Inferior parietal cortex (tissue), 1 donor: ENCODE results near the gene CCL20.

ENCODE experiments used
- DNase-seq: peaks from one replicate; pipeline ENCODE4 v3.0.0-alpha.2; 2016; ENCODE audit errors: extremely low spot score

The CCL20 gene

DNA sequence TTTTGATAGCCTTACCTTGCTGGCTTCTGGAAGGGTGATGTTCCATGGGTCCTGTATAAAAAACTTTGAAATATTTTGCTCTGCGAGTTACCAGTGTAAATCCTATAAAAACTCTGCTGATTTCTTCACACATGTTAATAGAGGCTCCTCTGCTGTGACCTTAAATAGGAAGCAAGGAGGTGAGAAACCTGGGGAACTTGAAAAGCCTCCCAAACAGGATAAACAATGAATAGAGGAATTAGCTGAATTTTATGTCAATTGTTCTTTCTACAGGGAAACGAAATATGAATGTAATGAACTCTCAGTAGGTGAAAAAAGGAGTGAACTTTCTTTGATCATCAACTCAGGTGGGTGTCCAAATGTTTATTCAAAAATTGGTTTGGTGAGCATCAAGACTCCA lies 10.8 kb upstream of the CCL20 start:
- no peak for DNase-seq

DNA sequence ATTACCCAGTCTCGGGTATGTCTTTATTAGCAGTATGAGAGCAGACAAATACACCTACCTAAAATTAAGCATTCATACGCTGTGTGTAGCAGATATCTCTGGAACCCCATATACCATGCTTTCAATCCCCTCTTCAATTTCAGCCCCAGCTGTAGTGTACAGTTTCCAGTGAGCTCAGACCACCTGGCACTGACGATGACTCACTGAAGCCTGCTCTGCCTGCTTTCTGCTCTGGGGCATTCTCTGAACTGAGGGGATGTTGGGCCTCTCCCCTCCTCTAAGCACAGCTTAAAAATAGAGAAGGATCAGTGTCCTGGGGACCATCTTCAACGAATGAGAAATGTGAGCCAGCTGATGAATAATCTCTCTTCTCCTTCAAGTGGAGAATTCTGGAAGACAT lies 8.7 kb upstream of the CCL20 start:
- DNase-seq: no peak

DNA sequence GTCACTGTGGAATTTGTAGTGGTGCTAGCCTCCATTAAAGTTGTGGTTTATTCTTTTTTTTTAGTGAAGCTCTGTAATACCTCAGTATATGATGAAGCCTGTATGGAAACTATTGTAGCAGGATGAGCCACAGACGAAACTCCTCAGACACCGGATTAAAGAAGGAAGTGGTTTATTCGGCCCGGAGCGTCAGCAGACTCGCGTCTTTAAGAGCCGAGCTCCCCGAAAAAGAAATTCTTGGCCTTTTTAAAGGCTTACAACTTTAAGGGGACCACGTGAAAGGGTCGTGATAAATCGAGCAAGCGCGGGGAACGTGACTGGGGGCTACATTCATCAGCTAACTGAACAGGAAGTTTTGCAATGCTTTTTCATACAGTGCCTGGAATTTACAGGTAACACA lies 8.1 kb upstream of the CCL20 start:
- no peak for DNase-seq

DNA sequence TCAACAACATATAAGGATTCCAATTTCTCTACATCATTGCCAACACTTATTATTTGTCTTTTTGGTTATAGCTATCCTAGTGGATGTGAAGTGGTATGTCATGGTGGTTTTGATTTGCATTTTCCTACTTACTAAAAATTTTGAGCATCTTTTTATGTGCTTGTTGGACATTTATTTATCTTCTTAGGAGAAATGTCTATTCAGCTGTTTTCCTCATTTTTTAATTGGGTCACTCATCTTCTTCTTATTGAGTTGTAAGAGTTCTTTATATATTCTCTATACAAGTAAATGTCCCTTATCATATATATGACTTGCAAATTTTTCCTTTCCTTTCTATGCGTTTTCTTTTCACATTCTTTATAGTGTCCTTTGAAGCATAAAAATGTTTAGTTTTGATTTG lies 4.7 kb upstream of the CCL20 start:
- no peak for DNase-seq

DNA sequence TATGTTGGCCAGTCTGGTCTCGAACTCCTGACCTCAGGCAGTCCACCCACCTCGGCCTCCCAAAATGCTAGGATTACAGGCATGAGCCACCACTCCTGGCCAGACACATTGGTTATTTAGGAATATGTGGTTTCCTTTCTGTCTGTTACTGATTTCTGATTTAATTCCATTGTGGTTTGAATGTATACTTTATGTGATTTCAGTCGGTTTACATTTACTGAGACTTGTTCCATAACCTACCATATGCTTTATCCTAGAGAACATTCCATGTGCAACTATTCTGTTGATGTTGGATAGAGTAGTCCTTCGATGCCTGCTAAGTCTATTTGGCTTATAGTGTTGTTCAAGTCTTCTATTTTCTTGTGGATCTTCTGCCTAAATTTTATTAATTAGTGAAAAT lies 1.6 kb upstream of the CCL20 start:
- DNase-seq: no peak

DNA sequence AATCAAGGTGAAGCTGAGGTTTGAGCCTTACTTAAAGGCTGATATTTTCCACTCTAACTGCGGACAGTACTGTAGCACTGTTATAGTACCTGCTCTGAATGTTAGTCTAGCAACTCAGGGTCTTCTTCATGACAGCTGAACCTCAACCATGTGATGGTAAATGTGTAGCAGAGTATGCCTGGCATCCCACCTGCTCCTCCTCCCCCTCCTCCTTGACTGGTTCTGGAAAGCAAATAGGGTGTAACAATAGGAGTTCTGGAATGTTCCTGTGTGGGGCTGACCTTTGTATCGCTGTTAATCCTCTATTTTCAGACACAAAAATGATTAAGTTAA lies 447 bp upstream of the CCL20 start:
- no peak for DNase-seq

DNA sequence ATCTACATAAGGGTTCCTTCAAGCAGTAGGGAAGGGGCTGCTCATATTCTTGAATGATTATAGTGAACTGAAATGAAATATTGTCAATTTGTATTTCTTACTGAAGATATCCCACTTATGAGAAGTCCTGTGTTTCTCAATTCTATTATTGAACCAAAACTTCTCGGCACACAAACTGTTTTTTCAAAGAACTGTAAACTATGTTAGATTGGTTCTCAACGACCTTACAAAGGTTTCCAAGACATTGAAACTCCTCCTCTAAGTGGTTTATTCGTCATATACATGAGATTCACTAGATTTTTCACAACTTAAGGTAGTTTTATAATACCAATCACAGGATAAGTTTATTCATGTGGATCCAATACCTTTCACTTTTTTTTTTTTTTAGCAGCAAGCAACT lies 1.4 kb downstream of the CCL20 start:
- no peak for DNase-seq

DNA sequence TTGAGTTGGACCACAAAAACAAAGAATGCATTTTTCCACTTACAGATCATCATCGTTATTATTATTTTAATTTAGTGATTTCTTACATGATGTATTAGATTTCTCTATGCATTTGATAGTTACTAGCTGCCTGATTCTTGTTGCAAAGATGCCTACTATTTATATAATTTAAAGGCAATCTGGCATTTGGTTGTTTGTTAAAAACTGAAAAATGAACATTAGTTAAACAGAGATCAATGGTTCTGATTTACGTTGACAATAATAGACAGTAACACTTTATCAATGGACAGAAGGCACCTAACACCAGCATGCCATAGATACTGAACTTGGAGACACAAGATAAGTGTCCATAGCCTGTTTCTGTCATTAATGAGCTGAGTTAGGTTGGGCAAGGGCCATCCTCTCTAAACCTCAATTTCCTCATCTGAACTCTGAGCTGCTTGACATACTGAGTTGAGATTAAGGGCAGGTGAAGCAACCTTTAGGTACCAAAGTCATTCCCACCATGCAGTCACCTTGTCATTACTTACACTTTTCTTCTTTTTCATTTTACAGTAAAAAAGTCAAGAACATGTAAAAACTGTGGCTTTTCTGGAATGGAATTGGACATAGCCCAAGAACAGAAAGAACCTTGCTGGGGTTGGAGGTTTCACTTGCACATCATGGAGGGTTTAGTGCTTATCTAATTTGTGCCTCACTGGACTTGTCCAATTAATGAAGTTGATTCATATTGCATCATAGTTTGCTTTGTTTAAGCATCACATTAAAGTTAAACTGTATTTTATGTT lies 3.1 kb downstream of the CCL20 start:
- DNase-seq: no peak

DNA sequence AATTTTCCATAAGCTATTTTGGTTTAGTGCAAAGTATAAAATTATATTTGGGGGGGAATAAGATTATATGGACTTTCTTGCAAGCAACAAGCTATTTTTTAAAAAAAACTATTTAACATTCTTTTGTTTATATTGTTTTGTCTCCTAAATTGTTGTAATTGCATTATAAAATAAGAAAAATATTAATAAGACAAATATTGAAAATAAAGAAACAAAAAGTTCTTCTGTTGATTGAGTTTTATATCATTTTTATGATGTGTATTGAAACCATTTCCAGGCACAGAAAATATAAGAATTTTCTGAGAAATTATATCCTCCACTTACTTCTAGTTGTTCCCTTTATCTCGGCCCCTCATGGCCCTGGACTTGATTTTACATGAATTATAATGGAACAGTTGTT lies 3.7 kb downstream of the CCL20 start:
- DNase-seq: no peak

DNA sequence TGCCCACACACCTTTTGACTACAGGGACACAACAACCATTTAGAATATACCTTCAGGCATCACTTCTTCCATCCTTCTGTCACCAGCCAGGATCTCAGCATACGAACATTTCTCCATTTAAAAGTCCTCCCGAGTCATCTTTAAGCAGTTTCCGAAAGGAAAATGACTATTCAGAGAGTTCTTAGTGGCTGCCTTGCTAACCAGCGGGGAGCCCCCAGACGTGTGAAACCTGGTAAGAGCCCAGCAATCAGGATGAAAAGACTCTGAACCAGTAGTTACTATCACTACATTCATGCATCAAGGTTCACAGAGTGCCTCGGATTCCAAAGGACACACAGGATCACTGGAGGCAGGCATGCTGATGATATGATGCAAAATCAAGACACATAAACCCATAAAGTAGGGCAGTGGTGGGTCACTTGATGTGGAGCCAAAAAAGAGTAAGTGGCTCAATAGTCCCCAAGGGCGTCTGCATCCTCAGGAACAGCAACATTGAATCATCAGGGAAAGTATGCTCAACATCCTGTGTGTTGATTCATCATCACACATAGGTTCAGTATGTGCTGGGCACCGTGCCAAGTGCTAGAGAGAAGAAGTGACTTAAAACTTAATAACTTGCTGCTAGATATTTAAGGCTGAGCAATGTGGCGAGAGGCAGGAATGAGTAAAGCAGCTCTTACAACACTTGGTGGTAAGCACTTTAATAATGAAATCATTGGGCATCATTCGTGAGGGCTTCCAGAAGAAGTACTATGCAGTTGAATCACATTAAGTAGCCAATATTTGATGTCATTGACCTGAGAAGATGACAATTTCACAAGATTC lies 4.4 kb downstream of the CCL20 start:
- DNase-seq: peak; percentile 53

DNA sequence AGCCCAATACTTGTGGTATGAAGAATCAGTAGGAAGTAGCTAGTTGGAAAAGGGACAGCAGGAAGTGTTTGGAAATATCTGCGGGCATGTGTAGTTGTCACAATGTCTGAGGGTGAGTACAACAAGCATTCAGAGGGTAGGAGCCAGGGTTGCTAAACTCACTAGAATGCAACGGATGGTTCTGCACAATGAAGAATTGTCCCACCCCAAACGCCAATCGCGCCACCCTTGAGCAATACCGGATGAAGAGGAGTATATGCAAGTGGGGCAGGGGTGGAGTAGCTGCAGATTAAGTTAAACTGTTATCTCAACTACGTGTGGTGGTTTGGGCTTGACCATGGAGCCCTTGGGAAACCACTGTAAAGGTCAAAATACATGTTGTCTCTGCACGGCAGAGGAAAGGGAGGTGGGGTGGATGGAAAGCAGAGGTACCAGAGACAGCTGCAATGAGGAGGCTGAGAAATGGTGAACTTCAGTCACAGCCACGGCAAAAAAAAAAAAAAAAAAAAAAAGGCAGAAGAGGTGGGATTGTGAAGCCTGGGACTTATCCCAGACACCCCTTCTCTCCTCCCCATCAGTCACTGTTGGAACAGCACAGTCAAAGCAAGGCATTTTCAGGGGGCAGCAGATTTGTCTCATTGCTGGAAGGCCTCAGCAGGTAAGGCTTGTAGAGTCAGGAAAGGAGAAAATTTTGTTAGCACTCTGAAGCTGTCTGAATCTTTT lies 5.2 kb downstream of the CCL20 start:
- no peak for DNase-seq

DNA sequence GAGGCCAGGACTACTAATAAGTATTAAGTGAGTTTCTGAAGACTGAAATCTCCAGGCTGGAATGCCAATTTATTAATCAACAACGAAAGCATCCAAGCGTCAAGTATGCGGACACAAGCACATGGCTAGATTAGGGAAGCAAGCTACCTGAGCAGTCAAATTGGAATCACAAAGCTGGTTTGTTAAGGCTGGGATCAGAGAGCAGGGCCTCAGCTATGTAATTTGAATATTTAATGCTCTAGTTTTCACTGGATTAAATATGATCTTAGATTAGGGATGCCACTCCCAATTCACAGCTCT lies 5.7 kb downstream of the CCL20 start:
- DNase-seq: no peak

DNA sequence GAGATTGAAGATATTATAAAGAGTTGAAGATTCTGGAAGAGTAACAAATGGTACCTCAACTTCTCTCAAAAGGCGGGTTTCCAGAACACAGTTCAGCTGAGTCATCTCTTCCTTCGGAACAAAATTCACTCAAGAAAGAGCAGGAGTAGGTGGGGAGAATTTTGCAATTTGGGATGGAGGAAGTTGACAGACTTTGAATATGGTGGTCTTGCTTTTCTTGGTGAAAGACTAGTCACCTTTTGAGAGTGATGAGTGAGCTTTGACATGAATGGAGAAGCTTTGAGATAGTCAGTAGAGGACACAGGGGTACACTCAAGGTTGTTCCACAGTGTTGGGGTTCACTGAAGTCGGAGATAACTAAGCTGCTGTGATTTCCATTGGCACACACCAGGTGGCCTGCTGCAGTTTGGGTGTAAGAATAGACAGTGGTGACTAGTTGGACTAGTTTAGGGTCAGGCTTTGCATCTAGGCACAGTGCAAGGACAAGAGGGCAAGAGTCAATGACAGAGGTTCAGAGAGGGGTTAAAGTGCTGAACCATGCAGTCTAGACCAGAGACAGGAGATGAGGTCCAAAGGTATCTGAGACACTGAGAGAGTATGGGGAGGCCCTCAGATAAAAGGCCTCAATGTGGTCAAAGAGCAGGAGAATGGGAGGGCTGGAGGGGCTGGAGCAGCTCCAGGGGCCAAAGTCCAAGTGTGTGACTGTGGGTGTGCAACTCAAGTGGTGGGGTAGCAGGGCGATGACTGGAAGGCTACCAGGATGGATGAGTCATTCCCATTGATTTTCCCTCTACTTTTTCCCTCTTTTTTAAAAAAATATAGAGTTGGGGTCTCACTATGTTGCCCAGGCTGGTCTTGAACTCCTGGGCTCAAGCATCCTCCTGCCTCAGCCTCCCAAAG lies 7.7 kb downstream of the CCL20 start:
- DNase-seq: no peak

DNA sequence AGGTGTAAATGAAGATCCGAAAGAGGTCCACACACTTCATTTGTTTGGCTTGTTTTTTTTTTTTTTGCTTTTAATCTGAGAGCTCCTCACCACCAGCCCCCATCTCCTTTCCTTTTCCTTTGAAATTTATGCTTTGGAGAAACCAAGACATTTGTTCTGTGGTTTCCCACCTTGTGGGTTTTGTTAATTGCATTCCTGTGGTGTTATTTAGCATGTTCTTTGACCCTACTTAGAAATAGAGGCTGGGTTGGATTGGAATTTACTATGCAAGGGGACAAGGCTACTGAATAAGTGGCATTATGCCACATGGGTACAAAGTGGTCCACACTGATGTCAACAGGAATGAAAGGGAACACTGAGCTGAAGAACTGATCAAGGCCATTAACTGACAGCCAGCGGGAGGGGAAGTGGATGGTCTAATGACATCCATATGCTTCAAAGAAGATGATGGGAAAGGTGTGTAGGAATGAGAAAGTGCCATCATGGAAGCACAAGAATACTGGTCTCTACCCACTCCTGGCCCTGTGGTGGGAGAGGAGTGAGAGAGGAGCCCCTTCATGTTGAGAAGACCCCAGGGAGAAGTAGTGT lies 8.9 kb downstream of the CCL20 start:
- DNase-seq: no peak

DNA sequence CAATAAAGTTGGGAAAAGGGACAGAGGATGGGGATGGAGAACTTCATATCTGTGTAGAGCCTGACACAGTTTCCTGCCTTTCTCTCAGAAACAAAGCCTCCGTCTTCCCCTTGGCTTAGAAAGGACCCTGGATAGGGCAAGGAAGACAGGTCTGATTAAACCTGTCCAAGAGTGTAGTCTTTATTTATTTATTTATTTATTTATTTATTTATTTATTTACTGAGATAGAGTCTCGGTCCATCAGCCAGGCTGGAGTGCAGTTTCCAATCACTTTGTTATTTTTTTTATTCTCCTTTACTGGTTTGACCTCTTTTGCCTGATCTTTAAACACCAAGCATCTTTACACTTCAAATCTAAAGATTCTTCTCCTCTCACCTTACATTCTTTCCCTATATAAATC lies 10.3 kb downstream of the CCL20 start:
- DNase-seq: no peak

DNA sequence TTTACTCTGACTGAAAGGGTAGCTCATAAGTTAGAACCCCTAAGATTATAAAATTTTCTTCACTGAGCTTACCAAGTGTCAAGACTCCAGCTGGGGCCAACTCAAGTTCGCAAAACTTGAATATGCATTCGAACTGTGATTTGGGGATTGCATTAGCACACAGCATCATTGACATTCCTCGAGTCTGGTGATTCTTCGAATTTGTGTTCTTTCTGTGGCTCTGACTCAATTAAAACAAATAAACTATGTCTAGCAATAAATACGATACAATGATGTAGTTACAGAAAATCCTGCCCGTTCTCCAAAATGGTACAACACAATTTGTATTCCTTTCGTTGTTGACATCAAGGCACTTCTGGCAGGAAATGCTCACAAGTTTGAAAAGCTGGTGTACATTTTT lies 11.1 kb downstream of the CCL20 start:
- no peak for DNase-seq

DNA sequence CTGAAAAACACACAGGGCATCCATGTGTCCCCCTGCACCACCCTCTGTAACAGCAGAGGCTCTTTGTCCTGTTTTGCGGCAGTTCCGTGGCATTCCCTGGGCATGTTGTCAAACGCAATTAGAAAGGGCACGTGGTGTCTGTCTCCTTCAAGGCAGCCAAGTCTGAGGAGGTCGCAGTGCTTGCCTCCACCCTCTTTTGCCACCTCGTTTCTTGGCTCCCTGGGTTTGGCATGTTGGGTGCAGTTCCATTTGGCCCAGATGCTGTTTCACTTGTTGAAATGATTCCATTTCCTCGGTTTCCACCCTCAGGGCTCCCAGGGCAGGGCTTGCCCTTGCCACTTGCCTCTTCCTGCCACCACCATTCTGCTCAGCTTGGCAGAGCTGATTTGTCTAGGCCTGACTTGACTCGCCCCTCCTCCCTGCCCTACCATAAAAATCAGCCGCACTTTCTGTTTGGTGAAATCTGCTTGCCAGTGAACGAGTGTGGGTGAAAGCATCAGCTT lies 12.4 kb downstream of the CCL20 start:
- peak; percentile 11 for DNase-seq

DNA sequence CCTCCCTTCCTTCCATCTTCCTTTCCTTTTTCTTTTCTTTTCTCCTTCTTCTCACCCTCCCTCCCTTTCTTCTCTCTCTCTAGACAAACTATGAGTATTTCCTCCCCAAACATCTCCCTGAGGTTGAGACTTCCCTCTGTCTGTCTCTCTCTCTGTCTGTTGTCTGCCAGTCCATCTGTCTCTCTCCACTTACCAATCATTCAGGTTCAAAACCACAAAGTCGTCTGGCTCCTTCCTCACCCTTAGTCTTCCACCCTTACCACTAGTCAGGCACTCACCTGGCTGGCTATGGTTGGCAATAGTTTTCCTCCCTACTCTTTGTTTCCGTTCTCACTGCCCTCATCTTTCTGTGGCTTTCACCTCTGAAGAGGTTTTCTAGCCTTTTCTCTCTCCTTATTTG lies 12.9 kb downstream of the CCL20 start:
- no peak for DNase-seq

DNA sequence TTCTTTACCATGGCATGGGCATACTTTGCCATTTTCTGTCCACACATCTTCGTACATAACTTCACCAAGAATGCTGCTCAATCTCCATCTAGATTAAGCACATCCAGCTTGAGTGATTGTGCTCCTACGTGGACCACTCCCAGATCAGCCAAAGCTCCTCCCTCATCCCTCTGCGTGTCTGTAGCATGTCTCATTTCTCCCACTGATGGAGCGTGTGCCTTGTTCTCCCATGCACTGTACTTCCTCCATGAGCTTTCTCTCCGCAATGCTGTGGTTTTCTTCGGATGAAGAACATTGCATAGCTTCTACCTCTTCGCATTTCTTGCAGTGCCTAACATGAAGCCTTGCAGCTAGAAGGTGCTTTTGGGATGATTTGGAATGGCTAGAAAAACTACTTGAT lies 13.5 kb downstream of the CCL20 start:
- no peak for DNase-seq

DNA sequence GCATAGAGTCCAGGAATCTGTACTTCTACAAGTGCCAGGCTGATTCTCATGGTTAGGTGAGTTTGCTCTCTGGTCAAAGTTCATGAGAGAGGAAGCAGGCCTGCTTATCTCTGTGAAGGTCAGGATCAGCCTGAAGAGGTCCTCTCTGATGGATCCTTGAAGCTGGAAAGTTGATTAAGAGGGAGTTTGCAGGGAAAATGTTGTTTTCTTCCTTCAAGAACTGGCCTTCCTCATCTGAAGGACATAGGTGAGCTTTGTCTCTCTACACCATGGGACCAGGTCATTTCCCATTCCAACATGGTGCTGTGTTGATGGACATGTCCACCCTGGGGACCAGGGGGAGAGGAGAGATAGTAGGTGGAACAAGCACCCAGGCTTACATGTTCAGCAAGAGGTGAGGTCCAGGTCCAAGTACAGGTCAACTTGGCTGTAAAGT lies 14.9 kb downstream of the CCL20 start:
- no peak for DNase-seq

DNA sequence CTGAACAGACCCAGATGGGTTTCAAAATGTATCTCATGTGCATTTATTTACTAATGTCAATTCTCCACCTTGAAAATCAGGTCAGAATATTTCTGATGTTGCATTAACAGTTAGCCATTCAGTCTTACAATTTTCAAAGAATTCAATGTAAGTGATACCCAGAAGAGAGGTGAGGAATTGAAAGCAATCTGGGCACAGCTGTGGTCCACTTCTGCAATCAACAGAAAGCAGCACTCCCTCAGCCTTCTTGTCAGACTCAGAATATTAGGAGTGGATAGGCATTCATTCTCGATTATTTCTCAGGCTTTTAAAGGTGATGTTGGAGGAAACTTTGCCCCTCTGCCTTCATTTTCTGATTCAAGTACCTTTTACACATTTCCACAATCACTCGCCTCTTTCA lies 15.7 kb downstream of the CCL20 start:
- DNase-seq: no peak
